Endothelial cell of umbilical vein (primary cell): ENCODE measurements around the gene LMNA. TPM values are rescaled to one million over a fixed set of nuclear protein-coding genes. Genes with fewer than 3 reads are reported as not detected.
A peak's percentile ranks its signal among the peaks of the same experiment; 100 is the strongest.

Experiments
- BruUV-seq: library from RNA; stranded (reverse); fragments of 400-500 nt; replicated peaks from 2 replicates; lab custom pipeline; 2021; lab: Mats Ljungman, UMichigan
- CTCF ChIA-PET: fragments of 300-600, 350-600 bp; sonication (Branson Sonifier 250); formaldehyde crosslinking; loops from one replicate; lab custom pipeline; 2021; ENCODE audit warnings: antibody characterized with exemption, inconsistent platforms; lab: Charles Lee
- POLR2A ChIA-PET: fragments of 300-600, 350-600 bp; sonication (Branson Sonifier 250); formaldehyde crosslinking; loops from one replicate; lab custom pipeline; 2021; ENCODE audit warnings: antibody characterized with exemption, inconsistent platforms; lab: Charles Lee
- DNase-seq: peaks from one replicate; pipeline ENCODE4 v3.0.0-alpha.2; 2011; ENCODE audit warnings: low read depth, low spot score
- FAIRE-seq: peaks from 2 replicates; lab custom pipeline; 2011; peaks lifted over from hg19 to GRCh38; lab: Jason Lieb, UNC
- H2AFZ ChIP-seq: 2 replicates; pipeline ENCODE4 v1.6.0; 2012; ENCODE audit warnings: low read depth, low read length, control low read depth, inconsistent platforms
- H3K27ac ChIP-seq: 2 replicates; pipeline ENCODE4 v1.5.1; 2011; ENCODE audit warnings: low read depth, mild to moderate bottlenecking, control low read depth, low read length, moderate library complexity; ENCODE audit not compliant: insufficient read depth
- H3K27me3 ChIP-seq, 2 experiments: 2 replicates each; pipeline versions ENCODE4 v1.6.0 to v1.6.1; 2011; ENCODE audit warnings: low read length in 2 of 2, mixed read lengths in 1 of 2; ENCODE audit not compliant: control insufficient read depth in 2 of 2, insufficient read depth in 2 of 2
- H3K36me3 ChIP-seq, 2 experiments: 2 replicates in 1 of 2; 3 replicates in 1 of 2; pipeline ENCODE4 v1.5.1; 2011; ENCODE audit warnings: low read length in 2 of 2, mild to moderate bottlenecking in 1 of 2, moderate library complexity in 1 of 2; ENCODE audit not compliant: control insufficient read depth in 2 of 2, insufficient read depth in 2 of 2; ENCODE audit errors: extremely low read depth in 1 of 2
- H3K4me1 ChIP-seq: 3 replicates; pipeline ENCODE4 v1.5.1; 2011; ENCODE audit warnings: mild to moderate bottlenecking, low read length; ENCODE audit not compliant: control insufficient read depth, insufficient read depth; ENCODE audit errors: extremely low read depth
- H3K4me2 ChIP-seq: 2 replicates; pipeline ENCODE4 v1.6.1; 2011; ENCODE audit warnings: low read length, control low read depth, mixed read lengths; ENCODE audit not compliant: insufficient read depth
- H3K4me3 ChIP-seq, 3 experiments: fragments of 200-600 bp in 1 of 3; sonication (generic), shearing (Covaris generic) in 1 of 3; replicated peaks in 1 of 3; 2 replicates each; pipeline ENCODE4 v1.5.1; 2011 to 2016; ENCODE audit warnings: control low read depth in 3 of 3, low read length in 3 of 3, mild to moderate bottlenecking in 2 of 3, inconsistent platforms in 1 of 3, low read depth in 1 of 3, moderate library complexity in 1 of 3; ENCODE audit not compliant: insufficient read depth in 1 of 3
- H3K79me2 ChIP-seq: 2 replicates; pipeline ENCODE4 v1.6.0; 2012; ENCODE audit warnings: low read length, inconsistent platforms; ENCODE audit not compliant: control insufficient read depth, insufficient read depth
- H3K9ac ChIP-seq: replicated peaks from 2 replicates; pipeline ENCODE3; 2011; ENCODE audit warnings: low read length, control low read depth; ENCODE audit not compliant: insufficient read depth; ENCODE audit errors: extremely low read depth
- H3K9me1 ChIP-seq: replicated peaks from 3 replicates; pipeline ENCODE4 v1.6.0; 2011; ENCODE audit warnings: mild to moderate bottlenecking, low read length; ENCODE audit not compliant: control insufficient read depth, insufficient read depth; ENCODE audit errors: extremely low read depth
- H3K9me3 ChIP-seq: replicated peaks from 2 replicates; pipeline ENCODE4 v1.5.1; 2012; ENCODE audit warnings: low read length, inconsistent platforms; ENCODE audit not compliant: control insufficient read depth, insufficient read depth
- H4K20me1 ChIP-seq: replicated peaks from 2 replicates; pipeline ENCODE3; 2011; ENCODE audit warnings: mild to moderate bottlenecking, low read length; ENCODE audit not compliant: control insufficient read depth, insufficient read depth; ENCODE audit errors: extremely low read depth
- EZH2 ChIP-seq: IDR thresholded peaks from 2 replicates; pipeline ENCODE4 v1.6.1; 2012; ENCODE audit warnings: borderline replicate concordance, low read depth, mild to moderate bottlenecking, moderate library complexity, low read length, inconsistent platforms; ENCODE audit not compliant: severe bottlenecking
- GATA2 ChIP-seq: IDR thresholded peaks from 2 replicates; pipeline ENCODE4 v1.7.0; 2011; ENCODE audit warnings: low read depth, mild to moderate bottlenecking, moderate library complexity, mixed read lengths, low read length; ENCODE audit not compliant: insufficient read length, insufficient read depth
- dilution Hi-C: fragments of 300-500 bp; cut with MboI; formaldehyde crosslinking; loops from one replicate; pipeline ENCODE4 v1.15.0; 2019; ENCODE audit warnings: low sequenced_read_pairs; ENCODE audit not compliant: extremely low pct_ligation_motif_present
- intact Hi-C: fragments of 100-400 bp; cut with micrococcal nuclease; formaldehyde crosslinking; loops from one replicate; pipeline ENCODE4 v1.10.0; 2022
- polyA plus RNA-seq, 4 experiments: library from polyadenylated mRNA; depleted of rRNA in 3 of 4; stranded (reverse) in 3 of 4; unstranded in 1 of 4; fragments of >200 nt; gene quantifications; 2 replicates each; pipeline versions ENCODE4 v1.2.1 to v1.2.3, GENCODE V29; 2011 to 2012; ENCODE audit warnings: missing spikeins in 1 of 4
- total RNA-seq: library from RNA; stranded (reverse); gene quantifications from 2 replicates; pipeline ENCODE4 v1.2.3, GENCODE V29; 2021
- TF ChIP-seq, protein P1 (sequence below), 2 donors: IDR thresholded peaks; 1 replicate in 1 of 2; 2 replicates in 1 of 2; pipeline ENCODE4 v1.5.1; 2011; ENCODE audit warnings: low read length in 2 of 2, mild to moderate bottlenecking in 2 of 2, moderate library complexity in 2 of 2, control low read depth in 1 of 2, inconsistent platforms in 1 of 2, low read depth in 1 of 2; ENCODE audit not compliant: insufficient read depth in 1 of 2; ENCODE audit errors: extremely low read depth in 1 of 2

Gene LMNA
- total and polyA plus RNA-seq, 2 donors (not counting 3 experiments of a cell fraction or from before 2014, with no cell fraction given): 371 to 742 TPM

DNA sequence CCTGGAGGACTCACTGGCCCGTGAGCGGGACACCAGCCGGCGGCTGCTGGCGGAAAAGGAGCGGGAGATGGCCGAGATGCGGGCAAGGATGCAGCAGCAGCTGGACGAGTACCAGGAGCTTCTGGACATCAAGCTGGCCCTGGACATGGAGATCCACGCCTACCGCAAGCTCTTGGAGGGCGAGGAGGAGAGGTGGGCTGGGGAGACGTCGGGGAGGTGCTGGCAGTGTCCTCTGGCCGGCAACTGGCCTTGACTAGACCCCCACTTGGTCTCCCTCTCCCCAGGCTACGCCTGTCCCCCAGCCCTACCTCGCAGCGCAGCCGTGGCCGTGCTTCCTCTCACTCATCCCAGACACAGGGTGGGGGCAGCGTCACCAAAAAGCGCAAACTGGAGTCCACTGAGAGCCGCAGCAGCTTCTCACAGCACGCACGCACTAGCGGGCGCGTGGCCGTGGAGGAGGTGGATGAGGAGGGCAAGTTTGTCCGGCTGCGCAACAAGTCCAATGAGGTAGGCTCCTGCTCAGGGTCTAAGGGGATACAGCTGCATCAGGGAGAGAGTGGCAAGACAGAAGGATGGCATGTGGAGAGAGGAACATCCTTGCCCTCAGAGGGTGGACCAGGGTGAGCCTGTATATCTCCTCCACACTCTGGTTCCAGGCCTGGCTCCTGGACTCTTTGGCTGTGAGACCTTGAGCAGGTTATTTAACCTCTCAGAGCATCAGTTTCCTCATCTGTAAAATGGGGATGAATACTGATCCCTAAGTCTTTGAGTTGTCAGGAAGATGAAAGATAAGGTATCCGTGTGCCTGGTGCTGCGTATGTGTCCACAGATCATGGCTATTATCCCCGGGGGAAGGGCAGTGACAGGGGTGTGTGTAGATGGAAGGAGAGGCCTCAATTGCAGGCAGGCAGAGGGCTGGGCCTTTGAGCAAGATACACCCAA, 21.7 kb downstream of the LMNA start:
- Histone ChIP-seq H3K27me3 (no peaks in the 10 kb centered on the region), H3K36me3 (peaks cover 26 to 62% of the 10 kb centered on the region in 2 experiments), H3K79me2 (peaks cover 23% of the 10 kb centered on the region), H2AFZ (no peak overlapping the region), H3K9ac (no peak overlapping the region), H3K27ac (no peak overlapping the region), H3K9me3 (no peaks in the 10 kb centered on the region), H3K4me3 (no peak overlapping the region), H3K4me2 (no peak overlapping the region), H3K4me1 (no peaks in the 10 kb centered on the region), H3K9me1 (no peaks in the 10 kb centered on the region), H4K20me1 (no peaks in the 10 kb centered on the region)
- CTCF ChIA-PET: interaction anchor here (1.1 to 13.0 kb wide), 5 partner anchors 10 to 89 kb away, joined by 3 to 627 read pairs (median 6); no protein-coding TSS in a partner anchor
- POLR2A ChIA-PET: no interaction called here
- dilution Hi-C loops: loop anchor here (10.0 kb wide), 1 partner anchor 89 kb away; no protein-coding TSS in a partner anchor
- intact Hi-C loops: loop anchor here (10.0 kb wide), 1 partner anchor 171 kb away; no protein-coding TSS in a partner anchor
- TF ChIP-seq EZH2: no peak
- no peak for TF ChIP-seq GATA2
- no peak for FAIRE-seq
- no peak for DNase-seq
- no TSS peak for BruUV-seq

DNA sequence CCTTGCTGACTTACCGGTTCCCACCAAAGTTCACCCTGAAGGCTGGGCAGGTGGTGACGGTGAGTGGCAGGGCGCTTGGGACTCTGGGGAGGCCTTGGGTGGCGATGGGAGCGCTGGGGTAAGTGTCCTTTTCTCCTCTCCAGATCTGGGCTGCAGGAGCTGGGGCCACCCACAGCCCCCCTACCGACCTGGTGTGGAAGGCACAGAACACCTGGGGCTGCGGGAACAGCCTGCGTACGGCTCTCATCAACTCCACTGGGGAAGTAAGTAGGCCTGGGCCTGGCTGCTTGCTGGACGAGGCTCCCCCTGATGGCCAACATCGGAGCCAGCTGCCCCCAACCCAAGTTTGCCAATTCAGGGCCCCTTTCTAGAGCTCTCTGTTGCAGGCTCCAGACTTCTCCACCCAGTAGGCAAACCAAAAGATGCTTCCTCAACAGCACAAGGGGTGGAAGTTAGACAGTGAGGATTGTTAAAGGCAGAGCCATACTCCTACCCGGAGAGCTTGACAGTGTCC, 22.5 kb downstream of the LMNA start:
- TSS peak; percentile 29 for BruUV-seq
- H4K20me1 ChIP-seq: no peaks in the 10 kb centered on the region
- no peaks in the 10 kb centered on the region for H3K9me3 ChIP-seq
- no peak overlapping the region for H3K27ac ChIP-seq
- H3K4me3 ChIP-seq: no peak overlapping the region
- H3K36me3 ChIP-seq: peaks cover 26 to 62% of the 10 kb centered on the region in 2 experiments
- ChIA-PET POLR2A (no interaction called here), CTCF (interaction anchor here (0.8 to 13.0 kb wide), 4 partner anchors 9 to 88 kb away, joined by 3 to 627 read pairs (median 5); no protein-coding TSS in a partner anchor)
- H2AFZ ChIP-seq: no peak overlapping the region
- no peak overlapping the region for H3K4me2 ChIP-seq
- TF ChIP-seq, protein P1, sequence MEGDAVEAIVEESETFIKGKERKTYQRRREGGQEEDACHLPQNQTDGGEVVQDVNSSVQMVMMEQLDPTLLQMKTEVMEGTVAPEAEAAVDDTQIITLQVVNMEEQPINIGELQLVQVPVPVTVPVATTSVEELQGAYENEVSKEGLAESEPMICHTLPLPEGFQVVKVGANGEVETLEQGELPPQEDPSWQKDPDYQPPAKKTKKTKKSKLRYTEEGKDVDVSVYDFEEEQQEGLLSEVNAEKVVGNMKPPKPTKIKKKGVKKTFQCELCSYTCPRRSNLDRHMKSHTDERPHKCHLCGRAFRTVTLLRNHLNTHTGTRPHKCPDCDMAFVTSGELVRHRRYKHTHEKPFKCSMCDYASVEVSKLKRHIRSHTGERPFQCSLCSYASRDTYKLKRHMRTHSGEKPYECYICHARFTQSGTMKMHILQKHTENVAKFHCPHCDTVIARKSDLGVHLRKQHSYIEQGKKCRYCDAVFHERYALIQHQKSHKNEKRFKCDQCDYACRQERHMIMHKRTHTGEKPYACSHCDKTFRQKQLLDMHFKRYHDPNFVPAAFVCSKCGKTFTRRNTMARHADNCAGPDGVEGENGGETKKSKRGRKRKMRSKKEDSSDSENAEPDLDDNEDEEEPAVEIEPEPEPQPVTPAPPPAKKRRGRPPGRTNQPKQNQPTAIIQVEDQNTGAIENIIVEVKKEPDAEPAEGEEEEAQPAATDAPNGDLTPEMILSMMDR (IDR thresholded peaks at IDR 0.05; ENCODE audit: extremely low read depth in 1 of 2, insufficient read depth in 1 of 2, low read depth in 1 of 2, low read length in 2 of 2): peak in 1 of 2 donors; percentile 7
- TF ChIP-seq EZH2: no peak
- no peaks in the 10 kb centered on the region for H3K9me1 ChIP-seq
- intact Hi-C loops: loop anchor here (10.0 kb wide), 1 partner anchor 172 kb away; no protein-coding TSS in a partner anchor
- dilution Hi-C loops: loop anchor here (10.0 kb wide), 1 partner anchor 88 kb away; no protein-coding TSS in a partner anchor
- H3K27me3 ChIP-seq: no peaks in the 10 kb centered on the region
- no peaks in the 10 kb centered on the region for H3K4me1 ChIP-seq
- DNase-seq (no peak), FAIRE-seq (no peak)
- peaks cover 15% of the 10 kb centered on the region for H3K79me2 ChIP-seq
- H3K9ac ChIP-seq: no peak overlapping the region
